Cerebellar cortex (tissue), 1 donor: ENCODE measurements around the gene ZNRF2.
"Not testable (repeated sequence)": the region's sequence is repeated elsewhere in the genome, so short reads cannot be mapped to it uniquely, and the experiment has no call there.

ENCODE experiments used
- DNase-seq: peaks from one replicate; pipeline ENCODE4 v3.0.0-alpha.2; 2015; ENCODE audit warnings: low spot score

Gene ZNRF2

GRCh38 chr7:30353932-30354607, 69.7 kb downstream of the ZNRF2 start:
- DNase-seq = no peak

DNA sequence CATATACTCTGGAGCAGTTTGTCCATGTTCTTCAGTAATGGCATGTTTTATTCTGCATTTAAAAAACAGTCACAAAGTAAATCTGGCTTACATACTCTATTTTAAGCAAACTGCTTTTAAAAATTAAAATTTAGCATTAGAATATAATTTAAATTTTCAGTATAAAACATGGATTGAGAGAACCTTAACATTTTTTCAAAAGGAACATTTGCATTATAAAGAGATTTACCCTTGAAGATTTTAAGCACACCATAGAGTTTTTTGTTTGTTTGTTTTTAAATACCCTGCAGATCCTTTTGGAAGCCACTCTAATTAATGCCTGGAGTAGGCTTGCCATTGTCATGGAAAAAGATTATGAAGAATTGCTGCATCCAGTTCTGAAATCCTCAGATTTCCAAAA, 70.4 kb downstream of the ZNRF2 start:
- DNase-seq = no peak

DNA sequence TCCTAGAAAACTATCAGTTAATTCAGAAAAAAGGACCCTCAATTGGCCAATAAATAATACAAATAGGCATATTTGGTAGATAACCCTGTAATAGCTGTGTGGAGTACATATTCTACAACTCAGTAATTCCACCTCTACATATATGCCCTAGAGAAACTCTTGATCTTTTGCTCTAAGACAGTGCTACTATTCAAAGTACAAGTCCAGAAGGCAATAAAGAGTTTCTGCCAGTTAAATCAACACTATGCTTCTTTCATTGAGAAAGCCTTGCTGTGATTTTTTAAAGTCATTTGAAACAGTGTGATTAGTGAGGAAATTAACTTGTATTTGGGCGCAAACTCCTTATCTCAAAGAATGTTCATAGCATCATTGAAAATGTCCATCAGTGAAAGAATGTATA, 75.6 kb downstream of the ZNRF2 start:
- no peak for DNase-seq

DNA sequence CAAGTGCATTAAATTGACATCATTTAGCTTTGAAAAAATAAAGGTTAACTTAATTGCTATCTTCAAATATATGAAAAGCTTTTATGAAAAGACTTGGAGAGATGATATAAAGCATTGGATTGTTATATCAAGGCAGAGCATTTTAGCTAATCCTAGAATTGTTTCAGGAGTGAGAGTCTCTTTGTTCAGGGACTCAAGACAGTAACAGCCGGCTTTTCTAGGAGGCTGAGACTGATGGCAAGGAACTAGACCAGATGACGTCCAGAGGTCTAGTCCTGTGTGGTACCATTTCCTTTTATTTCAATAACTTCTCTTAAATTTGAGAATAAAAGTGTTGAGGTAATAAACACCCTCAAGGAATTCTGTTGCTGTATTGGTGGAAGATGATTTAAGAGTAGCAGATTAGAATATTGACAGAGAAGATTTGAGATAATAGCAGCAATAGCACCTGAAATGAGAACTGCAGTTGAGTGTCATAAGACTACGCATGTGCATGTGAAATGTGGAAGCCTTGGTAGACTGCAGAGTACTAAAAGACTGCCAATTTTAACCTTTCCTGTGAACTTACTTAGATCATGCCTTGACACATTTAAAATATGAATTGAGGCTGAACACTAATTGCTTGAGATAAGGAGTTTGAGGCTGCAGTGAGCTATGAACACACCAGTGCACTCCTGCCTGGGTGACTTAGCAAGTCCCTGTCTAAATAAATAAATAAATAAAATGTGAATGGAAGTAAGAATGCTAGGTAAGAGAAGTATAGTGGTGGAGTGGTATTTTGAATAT, 79.6 kb downstream of the ZNRF2 start:
- no peak for DNase-seq

GRCh38 chr7:30364773-30365172, 80.4 kb downstream of the ZNRF2 start:
- no peak for DNase-seq

GRCh38 chr7:30365621-30366020, 81.2 kb downstream of the ZNRF2 start:
- no peak for DNase-seq

GRCh38 chr7:30366606-30367005, 82.2 kb downstream of the ZNRF2 start:
- no peak for DNase-seq

DNA sequence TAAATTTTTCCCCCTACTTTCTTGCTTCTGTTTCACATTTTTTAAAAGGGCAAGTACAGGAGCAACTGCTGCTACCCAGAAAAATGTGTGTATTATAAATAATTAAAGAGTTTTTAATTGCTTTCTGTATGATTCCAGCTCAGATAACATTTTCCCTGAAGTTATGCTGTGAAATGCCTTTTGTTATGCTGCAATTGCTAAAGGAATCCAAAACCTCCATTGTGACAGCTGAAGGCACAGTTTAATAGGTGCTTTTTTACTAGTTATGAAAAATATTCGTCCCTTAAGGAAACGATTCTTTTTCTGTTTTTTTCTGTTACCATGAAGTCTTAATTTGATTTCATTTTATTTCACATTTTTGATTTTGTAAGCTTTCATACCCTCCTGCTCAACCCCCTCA, 83.2 kb downstream of the ZNRF2 start:
- no peak for DNase-seq

DNA sequence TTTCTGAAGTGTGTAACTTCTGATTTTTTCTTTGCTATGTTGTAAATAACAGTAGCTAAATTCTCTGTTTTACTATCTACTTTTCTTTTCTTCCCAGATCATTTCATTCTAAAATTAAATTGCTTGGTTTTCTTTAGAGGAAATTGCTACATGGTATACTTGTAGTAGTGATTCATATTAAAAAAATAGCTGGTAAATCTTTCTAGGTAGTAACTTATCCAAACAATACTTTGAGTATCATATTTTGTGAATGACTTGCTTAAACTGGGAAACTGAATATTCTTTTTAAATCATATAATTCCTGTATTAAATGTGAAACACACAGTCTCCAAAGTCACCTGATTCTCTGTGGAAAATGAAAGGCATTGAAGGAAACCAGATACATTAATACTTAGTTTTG, 85.5 kb downstream of the ZNRF2 start:
- no peak for DNase-seq

- DNase-seq = no peak
Measured at GRCh38 chr7:30371321-30371720, 86.9 kb downstream of the ZNRF2 start.

GRCh38 chr7:30378275-30378674, 93.9 kb downstream of the ZNRF2 start:
- DNase-seq = no peak

DNA sequence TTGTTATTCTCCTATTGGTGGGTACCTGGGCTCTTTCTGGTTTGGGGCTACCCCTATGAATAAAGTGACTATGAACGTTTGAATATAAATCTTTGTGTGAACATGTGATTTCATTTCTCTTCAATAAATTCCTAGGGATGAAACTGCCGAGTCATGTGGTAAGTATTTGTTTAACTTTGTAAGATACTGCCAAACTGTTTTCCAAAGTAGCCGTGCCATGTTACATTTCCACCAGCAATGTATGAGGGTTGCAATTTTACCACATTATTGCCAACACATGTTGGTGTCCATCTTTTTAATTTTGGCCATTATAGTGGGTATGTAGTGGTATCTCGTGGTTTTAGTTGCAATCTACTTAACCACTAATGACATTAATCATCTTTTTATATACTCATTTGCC, 94.7 kb downstream of the ZNRF2 start:
- DNase-seq = no peak

DNA sequence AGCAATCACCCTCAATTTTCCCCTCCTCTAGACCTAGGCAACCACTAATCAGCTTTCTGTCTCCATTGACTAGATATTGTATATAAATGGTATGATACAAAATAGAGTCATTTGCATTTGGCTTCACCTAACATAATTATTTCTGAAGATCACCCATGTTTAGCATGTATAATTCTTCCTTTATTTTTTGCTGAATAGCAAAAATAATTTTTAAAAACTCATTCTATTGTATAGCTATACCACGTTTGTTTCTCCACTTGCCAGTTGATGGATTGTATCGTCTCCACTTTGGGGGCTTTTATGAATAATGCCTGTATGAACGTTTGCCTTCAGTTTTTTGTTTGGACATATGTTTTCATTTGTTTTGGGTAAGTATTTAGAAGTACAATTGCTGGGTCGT, 95.3 kb downstream of the ZNRF2 start:
- no peak for DNase-seq

DNA sequence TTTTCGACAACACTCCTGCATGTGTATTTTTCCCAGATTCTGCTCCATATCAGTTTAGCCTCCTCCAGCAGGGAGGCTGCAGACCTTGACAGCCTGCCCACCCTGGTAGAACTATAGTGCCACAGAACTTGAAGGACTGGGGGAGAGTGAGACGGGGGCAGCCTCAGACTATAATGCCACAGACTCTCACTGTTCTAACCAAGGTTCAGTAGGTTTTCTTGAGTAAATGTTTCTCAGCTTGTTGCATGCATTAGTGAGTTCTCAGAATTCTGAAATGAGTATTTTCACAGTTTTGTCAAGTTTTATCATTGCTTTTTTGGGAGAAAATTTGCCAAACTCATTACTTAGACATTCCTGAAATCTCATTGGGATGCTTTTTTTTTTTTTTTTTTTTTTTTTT, 95.9 kb downstream of the ZNRF2 start:
- no peak for DNase-seq

- not testable (repeated sequence) for DNase-seq
Measured at GRCh38 chr7:30380824-30381223, 96.4 kb downstream of the ZNRF2 start.

- no peak for DNase-seq
Measured at GRCh38 chr7:30382607-30383006, 98.2 kb downstream of the ZNRF2 start.

DNA sequence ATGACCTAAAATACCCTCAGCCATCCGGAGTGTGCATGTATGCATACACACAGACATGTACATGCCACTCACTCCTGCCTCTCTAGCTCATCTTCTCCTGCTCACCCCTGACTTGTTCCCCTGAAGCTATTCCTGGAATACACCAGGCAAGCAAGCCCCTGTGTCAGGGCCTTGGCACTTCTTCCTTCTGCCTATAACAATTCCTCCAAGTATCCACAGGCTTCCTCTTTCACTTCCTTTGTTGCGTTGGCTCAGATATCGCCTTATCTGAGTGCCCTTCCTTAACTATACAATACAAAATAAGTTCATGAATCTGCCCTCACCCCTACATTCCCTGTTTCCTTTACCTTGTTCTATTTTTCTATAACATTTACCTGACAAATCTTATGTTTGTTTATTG, 105.4 kb downstream of the ZNRF2 start:
- DNase-seq = no peak

DNA sequence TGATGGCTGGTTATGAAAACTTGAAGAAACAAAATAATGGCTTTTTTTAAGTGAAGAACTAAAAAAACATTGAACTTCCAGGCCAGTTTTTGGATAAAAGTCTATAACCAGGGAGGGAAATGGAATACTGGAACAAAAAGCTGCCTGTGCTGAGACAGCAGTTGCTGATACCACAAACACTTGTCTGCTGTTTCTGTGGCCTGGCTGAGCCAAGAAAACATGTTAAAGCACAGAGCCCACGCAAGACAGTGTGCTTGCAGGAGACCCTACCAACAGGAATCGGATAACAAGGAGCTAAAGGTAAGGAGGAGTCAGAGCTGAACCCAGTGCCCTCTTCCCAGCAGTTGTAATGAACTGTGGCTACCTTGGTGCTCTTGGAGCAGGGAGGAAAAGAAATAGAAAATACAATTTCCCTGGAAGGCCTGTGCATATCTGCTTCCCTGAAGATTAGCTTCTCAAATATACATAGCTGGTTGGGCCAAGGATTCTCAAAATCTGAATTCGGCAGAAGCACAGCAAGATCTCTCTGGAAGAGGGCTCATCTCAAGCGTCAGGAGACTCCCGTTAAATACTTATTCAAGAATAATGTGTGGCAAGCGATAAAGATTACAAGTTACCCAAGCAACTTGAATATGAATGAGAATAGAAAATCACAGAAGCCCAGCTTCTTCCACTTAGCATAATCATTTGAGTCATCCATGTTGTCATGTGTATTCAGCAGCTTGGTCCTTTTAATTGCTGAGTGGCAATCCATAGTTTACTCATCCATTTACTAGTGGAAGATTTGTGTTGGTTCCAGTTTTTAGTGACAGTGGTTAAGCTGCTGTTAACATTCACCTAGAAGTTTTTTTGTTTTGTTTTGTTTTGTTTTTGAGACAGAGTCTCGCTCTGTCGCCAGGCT, 106.6 kb downstream of the ZNRF2 start:
- no peak for DNase-seq

GRCh38 chr7:30391806-30392205, 107.4 kb downstream of the ZNRF2 start:
- DNase-seq = no peak

DNA sequence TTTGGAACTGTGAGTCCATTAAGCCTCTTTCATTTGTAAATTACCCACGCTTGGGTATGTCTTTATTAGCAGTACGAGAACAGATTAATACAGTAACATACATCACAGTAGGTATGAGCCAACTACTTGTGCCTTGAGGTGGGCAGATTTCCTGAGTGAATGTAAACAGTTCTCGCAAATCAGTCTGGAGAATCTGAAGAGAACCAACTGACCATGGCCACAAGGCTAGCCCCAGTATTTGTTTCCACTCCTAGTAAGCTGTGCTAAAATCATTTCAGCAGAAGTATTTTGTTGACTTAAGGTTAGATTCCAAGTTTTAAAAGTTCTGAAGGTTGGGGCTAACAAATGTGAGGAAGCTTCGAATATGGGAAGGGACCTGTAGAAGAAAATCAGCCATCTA, 111.3 kb downstream of the ZNRF2 start:
- DNase-seq = no peak

GRCh38 chr7:30396389-30396788, 112.0 kb downstream of the ZNRF2 start:
- peak; percentile 29 for DNase-seq

DNA sequence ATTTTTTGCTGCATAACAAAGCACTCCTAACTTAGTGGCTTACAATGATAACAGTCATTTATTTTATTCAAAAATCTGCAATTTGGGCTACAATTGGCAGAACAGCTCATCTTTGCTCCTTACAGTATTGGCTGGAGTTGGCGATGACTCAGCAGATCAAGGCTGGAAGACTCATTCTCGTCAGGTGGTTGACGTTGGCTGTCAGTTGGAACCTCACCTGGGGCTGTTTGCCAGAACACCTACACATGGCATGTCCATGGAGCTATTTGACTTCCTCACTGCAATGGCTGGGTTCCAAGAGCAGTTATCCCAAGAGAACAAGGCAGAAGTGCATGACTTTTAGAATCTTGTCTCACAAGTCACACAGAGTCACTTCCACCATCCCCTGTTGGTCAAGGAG, 119.1 kb downstream of the ZNRF2 start:
- DNase-seq = no peak

GRCh38 chr7:30405179-30405578, 120.8 kb downstream of the ZNRF2 start:
- no peak for DNase-seq
